ENCODE data around the gene NXT1. TPM values are rescaled to one million over a fixed set of nuclear protein-coding genes. Genes with fewer than 3 reads are reported as not detected.

Gene NXT1
- total RNA-seq, 4 donors from 2014 or later, result 29.2 to 40.2 (median 35.1) TPM

DNA sequence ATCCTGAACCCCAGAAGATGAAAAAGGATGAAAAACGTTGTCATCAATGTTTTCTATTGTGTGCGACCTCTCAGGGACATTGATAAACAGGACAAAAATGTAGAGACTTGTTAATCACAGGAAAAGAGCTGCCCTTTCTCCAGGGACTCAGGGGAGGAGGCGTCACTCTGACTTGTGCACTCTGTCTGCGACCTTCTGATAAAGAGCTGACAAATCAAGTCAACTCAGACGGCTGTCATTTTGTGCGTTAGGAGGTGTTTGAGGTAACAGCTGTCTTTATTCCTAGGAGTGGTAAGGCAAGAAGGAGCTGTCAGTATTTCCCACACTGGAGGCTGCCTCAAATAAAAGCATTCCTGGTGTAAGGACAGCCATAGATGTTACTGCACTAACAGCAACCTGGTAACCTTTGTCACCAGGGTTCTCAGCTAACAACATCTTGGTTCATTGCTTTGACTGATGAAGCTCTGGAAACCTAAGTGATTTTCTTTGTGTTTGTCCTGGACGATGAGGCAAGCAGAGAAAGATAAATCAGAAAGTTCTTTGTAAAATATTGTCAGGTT is 38.6 kb upstream of the NXT1 start:
- no peak overlapping the region for H3K4me3 ChIP-seq (ENCODE audit: low read depth, poor library complexity, severe bottlenecking)
- intact Hi-C loops (cut with DNase I; ENCODE audit: low total_unique reads), result loop anchor here (10.0 kb wide), 1 partner anchor 967 kb away; no protein-coding TSS in a partner anchor
- no peak for DNase-seq (ENCODE audit: low spot score in 2 of 2)
- 61% methylated on average over 7 of the region's 7 CpGs for WGBS, 2 donors
- no peak for TF ChIP-seq POLR2A (IDR thresholded peaks at IDR 0.05)
- TF ChIP-seq, protein P1, sequence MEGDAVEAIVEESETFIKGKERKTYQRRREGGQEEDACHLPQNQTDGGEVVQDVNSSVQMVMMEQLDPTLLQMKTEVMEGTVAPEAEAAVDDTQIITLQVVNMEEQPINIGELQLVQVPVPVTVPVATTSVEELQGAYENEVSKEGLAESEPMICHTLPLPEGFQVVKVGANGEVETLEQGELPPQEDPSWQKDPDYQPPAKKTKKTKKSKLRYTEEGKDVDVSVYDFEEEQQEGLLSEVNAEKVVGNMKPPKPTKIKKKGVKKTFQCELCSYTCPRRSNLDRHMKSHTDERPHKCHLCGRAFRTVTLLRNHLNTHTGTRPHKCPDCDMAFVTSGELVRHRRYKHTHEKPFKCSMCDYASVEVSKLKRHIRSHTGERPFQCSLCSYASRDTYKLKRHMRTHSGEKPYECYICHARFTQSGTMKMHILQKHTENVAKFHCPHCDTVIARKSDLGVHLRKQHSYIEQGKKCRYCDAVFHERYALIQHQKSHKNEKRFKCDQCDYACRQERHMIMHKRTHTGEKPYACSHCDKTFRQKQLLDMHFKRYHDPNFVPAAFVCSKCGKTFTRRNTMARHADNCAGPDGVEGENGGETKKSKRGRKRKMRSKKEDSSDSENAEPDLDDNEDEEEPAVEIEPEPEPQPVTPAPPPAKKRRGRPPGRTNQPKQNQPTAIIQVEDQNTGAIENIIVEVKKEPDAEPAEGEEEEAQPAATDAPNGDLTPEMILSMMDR (IDR thresholded peaks at IDR 0.05), result no peak

DNA sequence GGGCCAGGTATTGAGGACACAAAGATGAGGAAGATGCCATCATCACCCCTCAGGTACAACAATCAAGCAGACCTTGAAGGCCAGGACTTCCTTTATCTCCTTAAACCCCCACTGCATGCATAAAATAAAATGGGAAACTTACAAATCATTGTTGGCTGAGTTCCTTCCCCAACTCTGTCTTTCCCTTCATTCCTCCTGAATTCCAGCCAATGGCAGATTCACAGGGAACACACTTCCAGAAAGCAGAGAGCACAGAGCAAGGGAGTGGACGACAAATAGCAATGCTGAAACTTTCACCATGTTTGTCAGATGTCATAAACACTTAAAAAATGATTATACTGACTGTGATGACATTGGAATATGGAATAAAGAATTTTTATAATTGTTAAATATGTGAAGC is 37.3 kb upstream of the NXT1 start:
- H3K4me3 ChIP-seq (ENCODE audit: low read depth, poor library complexity, severe bottlenecking), result no peak overlapping the region
- WGBS, 2 donors, result 55 to 73% methylated on average over 1 of the region's 1 CpG
- DNase-seq (ENCODE audit: low spot score in 2 of 2), result no peak
- TF ChIP-seq, protein P1 (IDR thresholded peaks at IDR 0.05), result no peak
- no peak for TF ChIP-seq POLR2A (IDR thresholded peaks at IDR 0.05)
- intact Hi-C loops (cut with DNase I; ENCODE audit: low total_unique reads), result loop anchor here (10.0 kb wide), 1 partner anchor 968 kb away; no protein-coding TSS in a partner anchor

DNA sequence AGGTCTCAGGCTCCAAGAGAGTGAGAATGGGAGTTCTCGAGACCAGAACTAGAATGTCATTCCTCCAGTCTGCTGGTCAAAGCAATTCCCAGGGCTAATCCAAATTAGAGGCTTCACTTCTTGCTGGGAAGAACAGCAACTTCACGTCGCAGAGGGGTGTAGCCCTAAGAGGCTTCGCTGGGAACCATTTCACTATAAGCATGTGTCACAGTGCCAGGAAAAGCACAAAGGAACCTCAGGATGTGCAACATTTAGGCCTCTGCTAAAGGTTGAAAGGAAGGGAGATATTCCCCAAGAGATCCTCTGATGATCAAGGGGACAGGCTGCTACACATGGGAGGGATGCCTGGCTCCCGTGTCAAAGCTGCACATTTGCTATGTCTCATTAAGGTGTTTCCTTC is 35.9 kb upstream of the NXT1 start:
- H3K4me3 ChIP-seq (ENCODE audit: low read depth, poor library complexity, severe bottlenecking), result no peak overlapping the region
- DNase-seq (ENCODE audit: low spot score in 2 of 2), result no peak
- intact Hi-C loops (cut with DNase I; ENCODE audit: low total_unique reads), result loop anchor here (10.0 kb wide), 1 partner anchor 970 kb away; no protein-coding TSS in a partner anchor
- TF ChIP-seq POLR2A (IDR thresholded peaks at IDR 0.05), result no peak
- TF ChIP-seq, protein P1 (IDR thresholded peaks at IDR 0.05), result no peak
- WGBS, 2 donors, result 88 to 91% methylated on average over 5 of the region's 5 CpGs

DNA sequence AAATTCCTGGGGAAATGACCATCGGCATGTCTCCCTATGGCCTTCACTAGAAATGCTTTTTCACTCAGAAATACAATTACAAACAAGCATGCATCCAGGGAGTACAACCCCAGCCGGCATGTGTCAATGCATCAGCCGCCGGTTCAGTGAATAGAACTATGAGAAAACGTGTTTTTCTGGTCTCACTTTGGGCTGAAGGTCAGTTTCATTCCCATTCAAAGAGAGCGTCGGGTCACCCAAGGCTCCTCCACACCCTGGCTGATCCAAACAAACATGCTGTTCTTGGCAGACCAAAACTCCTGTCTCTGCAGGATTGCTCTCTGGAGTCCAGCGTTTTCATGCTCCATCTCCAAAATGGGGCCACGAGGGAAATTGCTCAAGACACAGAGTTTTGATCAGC is 35.5 kb upstream of the NXT1 start:
- DNase-seq (ENCODE audit: low spot score in 2 of 2), result peak in 1 of 2 donors; percentile 75

DNA sequence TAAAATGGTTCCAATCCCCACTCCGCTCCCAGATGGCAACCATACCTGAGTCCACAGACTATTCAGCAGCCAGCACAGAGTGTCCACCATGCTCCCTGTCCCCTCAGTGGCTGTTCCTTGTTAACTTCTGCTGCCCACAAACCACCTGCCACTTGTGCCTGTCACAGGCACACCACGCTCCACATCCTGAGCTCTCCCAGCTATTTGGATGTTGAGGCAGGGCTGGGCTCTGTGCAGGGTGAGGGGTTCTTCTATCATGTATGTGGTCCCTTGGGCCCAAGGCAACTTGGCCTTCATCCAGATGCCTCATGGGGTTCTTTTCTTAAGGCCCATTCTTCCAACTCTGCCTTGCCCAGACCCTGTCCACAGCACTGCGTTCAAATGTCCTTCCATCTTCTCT is 34.0 kb upstream of the NXT1 start:
- no peak for TF ChIP-seq POLR2A (IDR thresholded peaks at IDR 0.05)
- TF ChIP-seq, protein P1 (IDR thresholded peaks at IDR 0.05), result no peak
- WGBS, 2 donors, result 98% methylated on average over 3 of the region's 3 CpGs
- intact Hi-C loops (cut with DNase I; ENCODE audit: low total_unique reads), result loop anchor here (10.0 kb wide), 1 partner anchor 972 kb away; no protein-coding TSS in a partner anchor

More for the DNA sequence above, 35.5 kb upstream of the NXT1 start:
- H3K4me3 ChIP-seq (ENCODE audit: low read depth, poor library complexity, severe bottlenecking), result no peak overlapping the region
- intact Hi-C loops (cut with DNase I; ENCODE audit: low total_unique reads), result loop anchor here (10.0 kb wide), 1 partner anchor 970 kb away; no protein-coding TSS in a partner anchor
- WGBS, 2 donors, result 73 to 75% methylated on average over 9 of the region's 9 CpGs
- TF ChIP-seq, protein P1 (IDR thresholded peaks at IDR 0.05), result no peak
- TF ChIP-seq POLR2A (IDR thresholded peaks at IDR 0.05), result no peak

More for the DNA sequence above, 34.0 kb upstream of the NXT1 start:
- H3K4me3 ChIP-seq (ENCODE audit: low read depth, poor library complexity, severe bottlenecking), result no peak overlapping the region
- DNase-seq (ENCODE audit: low spot score in 2 of 2), result no peak
